IMR-90 (cell line): ENCODE results near the gene GREB1L. TPM values are rescaled to one million over a fixed set of nuclear protein-coding genes. Genes with fewer than 3 reads are reported as not detected.

Source experiments
- ATAC-seq: fragments of 200-7000 bp; cut with Tn5 transposase; 2 replicates; pipeline ENCODE4 v1.9.1; 2020; ENCODE audit warnings: low read depth, mild to moderate bottlenecking, moderate library complexity
- BruUV-seq: library from RNA; stranded (reverse); fragments of 400-500 nt; replicated peaks from 2 replicates; lab custom pipeline; 2021; lab: Mats Ljungman, UMichigan
- CTCF ChIA-PET: fragments of 300-600 bp; formaldehyde crosslinking; extraction: SDS; loops from one replicate; lab custom pipeline; 2021; ENCODE audit warnings: antibody characterized with exemption; lab: Yijun Ruan, JAX
- POLR2A ChIA-PET: fragments of 300-600 bp; sonication (Branson Sonifier 250); formaldehyde crosslinking; loops from one replicate; lab custom pipeline; 2022; ENCODE audit warnings: antibody characterized with exemption; ENCODE audit not compliant: unreplicated experiment; lab: Charles Lee
- DNase-seq: peaks from one replicate; pipeline ENCODE4 v3.0.0; 2013
- H2AFZ ChIP-seq: replicated peaks from 2 replicates; pipeline ENCODE3; 2013; ENCODE audit warnings: low read length, mild to moderate bottlenecking; ENCODE audit not compliant: poor library complexity
- H2AK5ac ChIP-seq: 2 replicates; pipeline ENCODE4 v1.6.1; 2013; ENCODE audit warnings: low read depth, low read length, inconsistent platforms
- H2AK9ac ChIP-seq: replicated peaks from 2 replicates; pipeline ENCODE3; 2013; ENCODE audit warnings: mild to moderate bottlenecking, low read depth, low read length, moderate library complexity; ENCODE audit not compliant: poor library complexity
- H2BK120ac ChIP-seq: 2 replicates; pipeline ENCODE4 v1.6.1; 2013; ENCODE audit warnings: low read depth, low read length, inconsistent platforms
- H2BK15ac ChIP-seq: 3 replicates; pipeline ENCODE4 v1.6.1; 2013; ENCODE audit warnings: low read depth, low read length, inconsistent platforms
- H2BK20ac ChIP-seq: 2 replicates; pipeline ENCODE4 v1.6.1; 2013; ENCODE audit warnings: low read depth, mild to moderate bottlenecking, inconsistent platforms, low read length, moderate library complexity
- H2BK5ac ChIP-seq: 2 replicates; pipeline ENCODE4 v1.6.1; 2013; ENCODE audit warnings: mild to moderate bottlenecking, low read depth, low read length, inconsistent platforms; ENCODE audit not compliant: poor library complexity, severe bottlenecking
- H3K14ac ChIP-seq: replicated peaks from 2 replicates; pipeline ENCODE4 v1.6.1; 2013; ENCODE audit warnings: low read depth, low read length, inconsistent platforms
- H3K18ac ChIP-seq: 2 replicates; pipeline ENCODE4 v1.6.1; 2013; ENCODE audit warnings: low read depth, low read length, control low read depth
- H3K23ac ChIP-seq: 2 replicates; pipeline ENCODE4 v1.6.1; 2013; ENCODE audit warnings: low read depth, low read length, inconsistent platforms
- H3K27ac ChIP-seq: 2 replicates; pipeline ENCODE4 v1.5.1; 2013; ENCODE audit warnings: mild to moderate bottlenecking, control low read depth, low read length; ENCODE audit not compliant: insufficient read depth
- H3K27me3 ChIP-seq: 2 replicates; pipeline ENCODE4 v1.6.1; 2013; ENCODE audit warnings: low read length; ENCODE audit not compliant: control insufficient read depth, insufficient read depth
- H3K36me3 ChIP-seq: 2 replicates; pipeline ENCODE4 v1.6.1; 2013; ENCODE audit warnings: low read length, mixed read lengths; ENCODE audit not compliant: control insufficient read depth, insufficient read depth
- H3K4ac ChIP-seq: 2 replicates; pipeline ENCODE4 v1.6.1; 2013; ENCODE audit warnings: low read depth, low read length, inconsistent platforms
- H3K4me1 ChIP-seq: 2 replicates; pipeline ENCODE4 v1.6.1; 2013; ENCODE audit warnings: low read length, mixed read lengths; ENCODE audit not compliant: control insufficient read depth, insufficient read depth
- H3K4me2 ChIP-seq: 2 replicates; pipeline ENCODE4 v1.6.1; 2013; ENCODE audit warnings: low read depth, mild to moderate bottlenecking, control low read depth, low read length, moderate library complexity
- H3K4me3 ChIP-seq: 2 replicates; pipeline ENCODE4 v1.5.1; 2013; ENCODE audit warnings: low read depth, mild to moderate bottlenecking, control low read depth, low read length, moderate library complexity; ENCODE audit not compliant: insufficient read depth
- H3K56ac ChIP-seq: 2 replicates; pipeline ENCODE4 v1.6.1; 2013; ENCODE audit warnings: low read length, inconsistent platforms; ENCODE audit not compliant: insufficient read depth; ENCODE audit errors: extremely low read depth
- H3K79me1 ChIP-seq, 2 experiments: 2 replicates each; pipeline ENCODE4 v1.6.1; 2013; ENCODE audit warnings: low read length in 2 of 2, inconsistent platforms in 1 of 2, low read depth in 1 of 2
- H3K9ac ChIP-seq: 2 replicates; pipeline ENCODE4 v1.6.1; 2013; ENCODE audit warnings: low read depth, low read length, control low read depth
- H3K9me1 ChIP-seq: 2 replicates; pipeline ENCODE4 v1.6.1; 2013; ENCODE audit warnings: low read length, inconsistent platforms; ENCODE audit not compliant: insufficient read depth
- H3K9me3 ChIP-seq: 2 replicates; pipeline ENCODE4 v1.6.1; 2013; ENCODE audit warnings: low read length; ENCODE audit not compliant: control insufficient read depth, insufficient read depth
- H4K20me1 ChIP-seq: 2 replicates; pipeline ENCODE4 v1.6.1; 2013; ENCODE audit warnings: low read length, inconsistent platforms; ENCODE audit not compliant: insufficient read depth
- H4K5ac ChIP-seq: 2 replicates; pipeline ENCODE4 v1.6.1; 2013; ENCODE audit warnings: mild to moderate bottlenecking, low read depth, low read length, control low read depth
- H4K8ac ChIP-seq, 2 experiments: 2 replicates each; pipeline ENCODE4 v1.6.1; 2013; ENCODE audit warnings: low read depth in 2 of 2, low read length in 2 of 2, control low read depth in 1 of 2, inconsistent platforms in 1 of 2
- H4K91ac ChIP-seq: 2 replicates; pipeline ENCODE4 v1.6.1; 2013; ENCODE audit warnings: low read depth, low read length, inconsistent platforms; ENCODE audit not compliant: insufficient read depth
- BHLHE40 ChIP-seq: fragments of 150-350 bp; IDR thresholded peaks from 2 replicates; pipeline ENCODE4 v1.6.1; 2016; ENCODE audit warnings: mild to moderate bottlenecking, low read depth, low read length
- CEBPB ChIP-seq: IDR thresholded peaks from 2 replicates; pipeline ENCODE4 v1.6.1; 2012; ENCODE audit warnings: low read depth, low read length, improper control_type of control experiment
- CHD1 ChIP-seq: IDR thresholded peaks from 2 replicates; pipeline ENCODE4 v1.6.1; 2012; ENCODE audit warnings: low read depth, low read length, improper control_type of control experiment
- CTCF ChIP-seq: conservative IDR thresholded peaks from 2 replicates; pipeline ENCODE4 v1.5.1; 2012; ENCODE audit warnings: mild to moderate bottlenecking, low read depth, low read length, improper control_type of control experiment
- ELK1 ChIP-seq: fragments of 150-350 bp; IDR thresholded peaks from 2 replicates; pipeline ENCODE4 v1.6.1; 2016; ENCODE audit warnings: low read depth, mild to moderate bottlenecking, low read length, moderate library complexity, borderline replicate concordance
- FOS ChIP-seq: fragments of 150-350 bp; IDR thresholded peaks from 2 replicates; pipeline ENCODE4 v1.6.1; 2016; ENCODE audit warnings: low read depth, low read length
- MAFK ChIP-seq: IDR thresholded peaks from 2 replicates; pipeline ENCODE4 v1.6.1; 2012; ENCODE audit warnings: low read depth, low read length, improper control_type of control experiment
- MAZ ChIP-seq: IDR thresholded peaks from 2 replicates; pipeline ENCODE4 v1.6.1; 2012; ENCODE audit warnings: low read depth, mild to moderate bottlenecking, low read length, improper control_type of control experiment, moderate library complexity, borderline replicate concordance
- POLR2A ChIP-seq: IDR thresholded peaks from 2 replicates; pipeline ENCODE4 v1.6.1; 2012; ENCODE audit warnings: mild to moderate bottlenecking, low read depth, low read length
- RAD21 ChIP-seq: IDR thresholded peaks from 2 replicates; pipeline ENCODE4 v1.6.1; 2012; ENCODE audit warnings: low read length, improper control_type of control experiment
- RCOR1 ChIP-seq: IDR thresholded peaks from 2 replicates; pipeline ENCODE4 v1.6.1; 2012; ENCODE audit warnings: mild to moderate bottlenecking, low read length, improper control_type of control experiment; ENCODE audit not compliant: insufficient replicate concordance
- RFX5 ChIP-seq: IDR thresholded peaks from 2 replicates; pipeline ENCODE4 v1.8.0; 2012; ENCODE audit warnings: low read depth, mild to moderate bottlenecking, low read length, moderate library complexity
- SMC3 ChIP-seq: fragments of 150-350 bp; IDR thresholded peaks from 2 replicates; pipeline ENCODE4 v1.6.1; 2016; ENCODE audit warnings: low read depth, mild to moderate bottlenecking, antibody characterized with exemption, low read length, moderate library complexity
- USF2 ChIP-seq: fragments of 150-350 bp; IDR thresholded peaks from 2 replicates; pipeline ENCODE4 v1.6.1; 2017; ENCODE audit warnings: mild to moderate bottlenecking, antibody characterized with exemption, low read length, low read depth
- WGBS, 2 experiments: methylation state at CpG; one replicate each; pipeline versions ENCODE4 v1.1.5 to v1.1.7; 2013; ENCODE audit warnings: missing lambda C conversion rate in 2 of 2; ENCODE audit not compliant: insufficient read length in 1 of 2; ENCODE audit errors: extremely low coverage in 2 of 2; 5-methylcytosine and 5-hydroxymethylcytosine counted together
- dilution Hi-C: fragments of 300-500 bp; cut with HindIII; formaldehyde crosslinking; loops from one replicate; pipeline ENCODE4 v1.14.3; 2018; ENCODE audit warnings: low sequenced_read_pairs; ENCODE audit not compliant: unreplicated experiment
- in situ Hi-C: fragments of 300-500 bp; cut with MboI; formaldehyde crosslinking; loops from 3 replicates; pipeline ENCODE4 v1.14.3; 2019; ENCODE audit warnings: low sequenced_read_pairs, inconsistent platforms, mixed read lengths
- intact Hi-C: fragments of 100-400 bp; cut with micrococcal nuclease; formaldehyde crosslinking; loops from 2 replicates; pipeline ENCODE4 v1.10.0; 2022
- polyA plus RNA-seq, 3 experiments: library from polyadenylated mRNA; depleted of rRNA; stranded (reverse); fragments of >200 nt; gene quantifications; 2 replicates each; pipeline ENCODE4 v1.2.3, GENCODE V29; 2012; ENCODE audit warnings: low replicate concordance in 1 of 3
- total RNA-seq: library from RNA; depleted of rRNA; stranded (reverse); fragments of >200 nt; gene quantifications from 2 replicates; pipeline ENCODE4 v1.2.3, GENCODE V29; 2012

GREB1L gene
- total and polyA plus RNA-seq, 2 of the 4 experiments (the other 2 are of a cell fraction): under 0.01 to 0.02 TPM

GRCh38 chr18:21479721-21480120 is 237.7 kb downstream of the GREB1L start:
- Histone ChIP-seq H3K14ac (no peak overlapping the region), H4K20me1 (no peaks in the 10 kb centered on the region), H3K9me1 (no peaks in the 10 kb centered on the region), H3K4me2 (no peak overlapping the region), H3K9me3 (no peaks in the 10 kb centered on the region), H3K36me3 (no peaks in the 10 kb centered on the region), H3K27ac (no peak overlapping the region), H3K18ac (no peak overlapping the region), H2BK5ac (no peak overlapping the region), H3K4me1 (no peaks in the 10 kb centered on the region), H3K9ac (no peak overlapping the region), H3K79me1 (no peaks in the 10 kb centered on the region), H4K5ac (no peak overlapping the region), H3K4ac (no peak overlapping the region), H3K23ac (no peak overlapping the region), H3K56ac (no peak overlapping the region), H2AK9ac (no peak overlapping the region), H2BK20ac (no peak overlapping the region), H3K27me3 (0 out of 2 replicates have a peak, but pooled peaks cover 1% of the 10 kb centered on the region), H2BK120ac (no peak overlapping the region), H4K91ac (no peak overlapping the region), H2BK15ac (no peak overlapping the region), H2AFZ (no peak overlapping the region), H3K4me3 (no peak overlapping the region), H4K8ac (no peak overlapping the region), H2AK5ac (no peak overlapping the region)
- 100% methylated on average over 1 of the region's 5 CpGs; no CpG with 5 or more reads in 1 of the 2 experiments for WGBS, 2 experiments
- ATAC-seq: no peak
- no peak for DNase-seq
- CTCF ChIA-PET: no interaction called here
- no TSS peak for BruUV-seq
- dilution Hi-C loops (no loop called here), in situ Hi-C loops (loop anchor here (25.0 kb wide), 1 partner anchor 483 kb away; no protein-coding TSS in a partner anchor), intact Hi-C loops (no loop called here)
- TF ChIP-seq CEBPB (no peak), FOS (no peak), MAFK (no peak), ELK1 (no peak), USF2 (no peak), RFX5 (no peak), CTCF (no peak), RAD21 (no peak), MAZ (no peak), BHLHE40 (no peak), RCOR1 (no peak), POLR2A (no peak), SMC3 (no peak), CHD1 (no peak)
- POLR2A ChIA-PET: no interaction called here
